Measurements from ENCODE around the gene CDK14. TPM values are rescaled to one million over a fixed set of nuclear protein-coding genes. Genes with fewer than 3 reads are reported as not detected.
A peak's percentile ranks its signal among the peaks of the same experiment; 100 is the strongest.

The CDK14 gene
- total and polyA plus RNA-seq, 2 donors (not counting 1 experiment from before 2014, with no cell fraction given), result 42.1 to 167 TPM

DNA sequence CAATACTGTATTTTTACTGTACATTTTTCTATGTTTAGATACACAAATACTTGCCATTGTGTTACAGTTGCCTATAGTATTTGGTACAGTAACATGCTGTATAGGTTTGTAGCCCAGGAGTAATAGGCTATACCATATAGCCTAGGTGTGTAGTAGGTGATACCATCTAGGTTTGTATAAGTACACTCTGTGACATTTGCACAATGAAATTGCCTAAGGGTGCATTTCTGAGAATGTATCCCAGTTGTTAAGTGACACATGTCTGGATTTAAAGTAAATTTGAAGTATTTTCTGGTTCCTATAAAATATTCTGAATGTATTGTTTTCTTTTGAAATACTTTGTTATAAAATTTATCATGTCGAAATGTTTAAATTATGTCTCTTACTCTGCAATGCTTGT, 7.2 kb downstream of the CDK14 start:
- H3K4me1 ChIP-seq (ENCODE audit: control insufficient read depth in 2 of 2, insufficient read depth in 2 of 2, low read length in 2 of 2), result peaks cover 26 to 39% of the 10 kb centered on the region in 2 donors
- no peak for TF ChIP-seq EZH2 (IDR thresholded peaks at IDR 0.05; ENCODE audit: borderline replicate concordance, insufficient read depth, low read depth, low read length, poor library complexity, severe bottlenecking)
- TF ChIP-seq CTCF (IDR thresholded peaks at IDR 0.05), result no peak
- peaks cover 0 to 6% of the 10 kb centered on the region in 2 experiments for H3K36me3 ChIP-seq (replicated peaks in 1 of 2; ENCODE audit: control extremely low read depth in 1 of 2, control insufficient read depth in 1 of 2, extremely low read depth in 1 of 2, insufficient read depth in 2 of 2, low read length in 1 of 2)
- peaks cover 7% of the 10 kb centered on the region for H4K20me1 ChIP-seq (ENCODE audit: control insufficient read depth, insufficient read depth, low read length, poor library complexity, severe bottlenecking)
- DNase-seq (no peak), ATAC-seq (ENCODE audit: low read depth) (no peak)
- H3K4me2 ChIP-seq (replicated peaks; ENCODE audit: low read depth, low read length, poor library complexity, severe bottlenecking), result no peak overlapping the region
- H3K27ac Mint-ChIP-seq, result no peak overlapping the region
- no peak overlapping the region for H3K9ac ChIP-seq (ENCODE audit: low read length)
- H3K9me3 ChIP-seq (ENCODE audit: control extremely low read depth in 1 of 3, control insufficient read depth in 2 of 3, insufficient read depth in 1 of 3, low read length in 2 of 3), result no peaks in the 10 kb centered on the region
- H3K27me3 ChIP-seq (replicated peaks in 1 of 4; ENCODE audit: control extremely low read depth in 1 of 4, control insufficient read depth in 3 of 4, insufficient read depth in 4 of 4, low read length in 3 of 4), result no peaks in the 10 kb centered on the region
- no peak overlapping the region for H2AFZ ChIP-seq (ENCODE audit: insufficient read depth, low read depth, low read length, poor library complexity, severe bottlenecking)
- WGBS (ENCODE audit: insufficient coverage), result no CpG with 5 or more reads among the region's 1 CpG
- no peak overlapping the region for H3K27ac ChIP-seq (ENCODE audit: low read length in 2 of 2)
- H3K27me3 Mint-ChIP-seq, result no peaks in the 10 kb centered on the region
- intact Hi-C loops (cut with micrococcal nuclease), result no loop called here
- H3K4me1 Mint-ChIP-seq, result peaks cover 50% of the 10 kb centered on the region
- ChIA-PET POLR2A (no interaction called here), CTCF (interaction anchor here (1.4 to 1.6 kb wide), 3 partner anchors 25 to 148 kb away, joined by 3 to 8 read pairs (median 4); no protein-coding TSS in a partner anchor)
- H3K9me3 Mint-ChIP-seq (ENCODE audit: insufficient read depth), result no peaks in the 10 kb centered on the region
- H3K4me3 ChIP-seq (ENCODE audit: control extremely low read depth in 1 of 5, extremely low read depth in 1 of 5, insufficient read depth in 1 of 5, low read depth in 2 of 5, low read length in 4 of 5), result no peak overlapping the region
- no peak overlapping the region for H3K4me3 Mint-ChIP-seq
- H3K79me2 ChIP-seq (ENCODE audit: control insufficient read depth, insufficient read depth, low read length), result peaks cover 87% of the 10 kb centered on the region

- Histone ChIP-seq H2AFZ (ENCODE audit: insufficient read depth, low read depth, low read length, poor library complexity, severe bottlenecking) (no peak overlapping the region), H3K27ac (ENCODE audit: low read length in 2 of 2) (no peak overlapping the region), H4K20me1 (ENCODE audit: control insufficient read depth, insufficient read depth, low read length, poor library complexity, severe bottlenecking) (peaks cover 7% of the 10 kb centered on the region), H3K36me3 (replicated peaks in 1 of 2; ENCODE audit: control extremely low read depth in 1 of 2, control insufficient read depth in 1 of 2, extremely low read depth in 1 of 2, insufficient read depth in 2 of 2, low read length in 1 of 2) (peaks cover 0 to 6% of the 10 kb centered on the region in 2 experiments), H3K4me2 (replicated peaks; ENCODE audit: low read depth, low read length, poor library complexity, severe bottlenecking) (no peak overlapping the region), H3K79me2 (ENCODE audit: control insufficient read depth, insufficient read depth, low read length) (peaks cover 89% of the 10 kb centered on the region), H3K9me3 (ENCODE audit: control extremely low read depth in 1 of 3, control insufficient read depth in 2 of 3, insufficient read depth in 1 of 3, low read length in 2 of 3) (no peaks in the 10 kb centered on the region), H3K27me3 (replicated peaks in 1 of 4; ENCODE audit: control extremely low read depth in 1 of 4, control insufficient read depth in 3 of 4, insufficient read depth in 4 of 4, low read length in 3 of 4) (no peaks in the 10 kb centered on the region), H3K4me3 (ENCODE audit: control extremely low read depth in 1 of 5, extremely low read depth in 1 of 5, insufficient read depth in 1 of 5, low read depth in 2 of 5, low read length in 4 of 5) (no peak overlapping the region), H3K4me1 (ENCODE audit: control insufficient read depth in 2 of 2, insufficient read depth in 2 of 2, low read length in 2 of 2) (peaks cover 23 to 34% of the 10 kb centered on the region in 2 donors), H3K9ac (ENCODE audit: low read length) (no peak overlapping the region)
- Mint-ChIP-seq H3K27me3 (no peaks in the 10 kb centered on the region), H3K4me1 (peaks cover 47% of the 10 kb centered on the region), H3K27ac (no peak overlapping the region), H3K4me3 (peak overlapping the region; percentile 1), H3K9me3 (ENCODE audit: insufficient read depth) (no peaks in the 10 kb centered on the region)
- TF ChIP-seq CTCF (IDR thresholded peaks at IDR 0.05) (no peak), EZH2 (IDR thresholded peaks at IDR 0.05; ENCODE audit: borderline replicate concordance, insufficient read depth, low read depth, low read length, poor library complexity, severe bottlenecking) (no peak)
- intact Hi-C loops (cut with micrococcal nuclease), result no loop called here
- ChIA-PET POLR2A (no interaction called here), CTCF (interaction anchor here (1.0 kb wide), 1 partner anchor 10 kb away, joined by 5 read pairs; no protein-coding TSS in a partner anchor)
- WGBS (ENCODE audit: insufficient coverage), result 100% methylated on average over 2 of the region's 5 CpGs
- DNase-seq (no peak), ATAC-seq (ENCODE audit: low read depth) (no peak)
Measured at GRCh38 chr7:90604383-90604782, 8.3 kb downstream of the CDK14 start.
